HepG2 (cell line): Measurements from ENCODE around the gene MID1. TPM values are rescaled to one million over a fixed set of nuclear protein-coding genes. Genes with fewer than 3 reads are reported as not detected.

Experiments
- ATAC-seq: fragments of 200-7000 bp; cut with Tn5 transposase; 3 replicates; pipeline ENCODE4 v1.9.1; 2020; ENCODE audit warnings: mild to moderate bottlenecking, moderate library complexity
- BruUV-seq: library from RNA; stranded (reverse); fragments of 400-500 nt; replicated peaks from 2 replicates; lab custom pipeline; 2021; lab: Mats Ljungman, UMichigan
- CTCF ChIA-PET: fragments of 300-600 bp; formaldehyde crosslinking; extraction: SDS; loops from one replicate; lab custom pipeline; 2021; ENCODE audit warnings: low total read pairs, inconsistent platforms, low intra/inter-chr PET ratio; lab: Yijun Ruan, JAX
- POLR2A ChIA-PET: fragments of 350-600 bp; sonication (Branson Sonifier 250); formaldehyde crosslinking; loops from one replicate; lab custom pipeline; 2020; ENCODE audit warnings: antibody characterized with exemption, inconsistent platforms; lab: Yijun Ruan, JAX
- DNase-seq: peaks from one replicate; pipeline ENCODE4 v3.0.0-alpha.2; 2015; ENCODE audit warnings: low spot score
- FAIRE-seq: peaks from 3 replicates; lab custom pipeline; 2011; peaks lifted over from hg19 to GRCh38; lab: Jason Lieb, UNC
- H2AFZ ChIP-seq: one replicate; pipeline ENCODE4 v1.6.1; 2011; ENCODE audit warnings: low read length, inconsistent platforms
- H3K27ac ChIP-seq: fragments of 300-600 bp; 3 replicates; pipeline ENCODE4 v1.8.0; 2011; ENCODE audit warnings: mixed run types, mild to moderate bottlenecking, mixed read lengths, low read length, inconsistent platforms; ENCODE audit not compliant: insufficient read depth; ENCODE audit errors: extremely low read length
- H3K27me3 ChIP-seq, 2 experiments: fragments of 200-600 bp in 1 of 2; 2 replicates in 1 of 2; 3 replicates in 1 of 2; pipeline versions ENCODE4 v1.6.0 to v1.8.0; 2011; ENCODE audit warnings: low read length in 2 of 2, mild to moderate bottlenecking in 2 of 2, moderate library complexity in 2 of 2, inconsistent platforms in 1 of 2; ENCODE audit not compliant: insufficient read depth in 2 of 2, control insufficient read depth in 1 of 2
- H3K36me3 ChIP-seq, 2 experiments: fragments of 200-600 bp in 1 of 2; replicated peaks in 1 of 2; 2 replicates in 1 of 2; 3 replicates in 1 of 2; pipeline versions ENCODE4 v1.5.1 to v1.8.0; 2011; ENCODE audit warnings: low read length in 2 of 2, inconsistent platforms in 1 of 2; ENCODE audit not compliant: insufficient read depth in 2 of 2, control insufficient read depth in 1 of 2
- H3K4me1 ChIP-seq: 2 replicates; pipeline ENCODE4 v1.5.1; 2012; ENCODE audit warnings: low read length, inconsistent platforms; ENCODE audit not compliant: insufficient read depth
- H3K4me2 ChIP-seq: 2 replicates; pipeline ENCODE4 v1.6.0; 2011; ENCODE audit warnings: low read depth, low read length, inconsistent platforms
- H3K4me3 ChIP-seq, 3 experiments: fragments of 200-600 bp in 1 of 3; sonication (generic), shearing (Covaris generic) in 1 of 3; replicated peaks in 1 of 3; 2 replicates each; pipeline ENCODE4 v1.5.1; 2011 to 2016; ENCODE audit warnings: low read length in 3 of 3, inconsistent platforms in 2 of 3, low read depth in 2 of 3, mild to moderate bottlenecking in 2 of 3, control low read depth in 1 of 3, mixed read lengths in 1 of 3; ENCODE audit not compliant: insufficient read depth in 1 of 3
- H3K79me2 ChIP-seq: one replicate; pipeline ENCODE4 v1.6.1; 2011; ENCODE audit warnings: low read length, inconsistent platforms; ENCODE audit not compliant: insufficient read depth
- H3K9ac ChIP-seq: 2 replicates; pipeline ENCODE4 v1.6.0; 2011; ENCODE audit warnings: mild to moderate bottlenecking, low read depth, low read length, inconsistent platforms; ENCODE audit not compliant: insufficient read depth
- H3K9me3 ChIP-seq: 2 replicates; pipeline ENCODE4 v1.5.1; 2012; ENCODE audit warnings: mild to moderate bottlenecking, low read length
- H4K20me1 ChIP-seq: 2 replicates; pipeline ENCODE4 v1.6.0; 2011; ENCODE audit warnings: inconsistent platforms, mild to moderate bottlenecking, low read length, moderate library complexity; ENCODE audit not compliant: insufficient read depth
- CAMTA2 ChIP-seq: sonication (generic); formaldehyde crosslinking; IDR thresholded peaks from 2 replicates; pipeline ENCODE4 v1.4.0; 2020; ENCODE audit warnings: mild to moderate bottlenecking, missing genetic modification reagents, borderline replicate concordance
- CBFB ChIP-seq: sonication (generic); formaldehyde crosslinking; IDR thresholded peaks from 2 replicates; pipeline ENCODE4 v1.4.0; 2020; ENCODE audit warnings: missing genetic modification reagents
- CCAR2 ChIP-seq: fragments of 200-400 bp; formaldehyde crosslinking; optimal IDR thresholded peaks from 2 replicates; pipeline ENCODE3; 2018; ENCODE audit warnings: low read depth, mild to moderate bottlenecking, low read length, moderate library complexity
- FLYWCH1 ChIP-seq: sonication (generic); formaldehyde crosslinking; IDR thresholded peaks from 2 replicates; pipeline ENCODE4 v1.8.1; 2023; ENCODE audit warnings: mild to moderate bottlenecking, missing genetic modification reagents
- GMEB2 ChIP-seq: IDR thresholded peaks from 2 replicates; pipeline ENCODE4 v1.6.1; 2016; ENCODE audit warnings: missing biosample characterization, missing genetic modification reagents, low read depth
- MXD1 ChIP-seq: sonication (generic); formaldehyde crosslinking; IDR thresholded peaks from 2 replicates; pipeline ENCODE4 v1.4.0; 2020; ENCODE audit warnings: mild to moderate bottlenecking, missing genetic modification reagents
- NCOA1 ChIP-seq: sonication (generic); formaldehyde crosslinking; IDR thresholded peaks from 2 replicates; pipeline ENCODE4 v1.9.0; 2021; ENCODE audit warnings: missing genetic modification reagents
- NR3C1 ChIP-seq: sonication (generic); formaldehyde crosslinking; IDR thresholded peaks from 2 replicates; pipeline ENCODE4 v1.4.0; 2020; ENCODE audit warnings: missing genetic modification reagents
- PBX3 ChIP-seq: sonication (generic); formaldehyde crosslinking; IDR thresholded peaks from 2 replicates; pipeline ENCODE4 v1.8.1; 2023; ENCODE audit warnings: missing genetic modification reagents, inconsistent platforms, borderline replicate concordance
- POGK ChIP-seq: sonication (generic); formaldehyde crosslinking; conservative IDR thresholded peaks from 2 replicates; pipeline ENCODE4 v1.8.0; 2022; ENCODE audit warnings: mild to moderate bottlenecking, moderate library complexity, missing genetic modification reagents
- RCOR2 ChIP-seq: IDR thresholded peaks from 2 replicates; pipeline ENCODE4 v1.6.1; 2016; ENCODE audit warnings: missing biosample characterization, missing genetic modification reagents
- TCF7 ChIP-seq: sonication (generic); IDR thresholded peaks from 2 replicates; pipeline ENCODE4 v1.6.1; 2016; ENCODE audit warnings: antibody characterized with exemption, low read depth
- ZNF660 ChIP-seq: sonication (generic); formaldehyde crosslinking; IDR thresholded peaks from 2 replicates; pipeline ENCODE4 v1.5.1; 2020; ENCODE audit warnings: mild to moderate bottlenecking, low read depth, missing genetic modification reagents, borderline replicate concordance
- ZNF773 ChIP-seq: sonication (generic); formaldehyde crosslinking; IDR thresholded peaks from 2 replicates; pipeline ENCODE4 v1.4.0; 2020; ENCODE audit warnings: missing genetic modification reagents, borderline replicate concordance
- ZNF776 ChIP-seq: sonication (generic); formaldehyde crosslinking; IDR thresholded peaks from 2 replicates; pipeline ENCODE4 v1.4.0; 2020; ENCODE audit warnings: mild to moderate bottlenecking, missing genetic modification reagents
- ZNF850 ChIP-seq: sonication (generic); formaldehyde crosslinking; conservative IDR thresholded peaks from 2 replicates; pipeline ENCODE4 v1.9.0; 2021; ENCODE audit warnings: mild to moderate bottlenecking, missing genetic modification reagents
- WGBS: methylation state at CpG from one replicate; pipeline ENCODE4 v1.1.6; 2017; ENCODE audit warnings: low lambda C conversion rate; 5-methylcytosine and 5-hydroxymethylcytosine counted together
- in situ Hi-C: cut with HindIII; loops from 2 replicates; pipeline ENCODE4 v1.10.0; 2017; ENCODE audit warnings: low pct_unique_long_range_greater_than_20kb; ENCODE audit not compliant: extremely low pct_ligation_motif_present
- intact Hi-C: fragments of 100-400 bp; cut with micrococcal nuclease; formaldehyde crosslinking; loops from one replicate; pipeline ENCODE4 v1.10.0; 2022; ENCODE audit not compliant: unreplicated experiment
- polyA plus RNA-seq, 8 experiments: library from polyadenylated mRNA; depleted of rRNA in 3 of 8; stranded (reverse) in 7 of 8; unstranded in 1 of 8; fragments of >200 nt; fragmentation: Illumina TruSeq in 4 of 8; extraction: Trizol in 4 of 8; gene quantifications; 2 replicates each; pipeline versions ENCODE4 v1.2.1 to v1.2.3, GENCODE V29; 2011 to 2016; ENCODE audit warnings: low read depth in 4 of 8, missing spikeins in 1 of 8, mixed read lengths in 1 of 8; ENCODE audit not compliant: insufficient read depth in 1 of 8
- total RNA-seq, 5 experiments: library from RNA; depleted of rRNA; stranded (reverse); fragments of >200 nt; fragmentation: Illumina TruSeq; extraction: Trizol; gene quantifications; 2 replicates each; pipeline ENCODE4 v1.2.3, GENCODE V29; 2016; ENCODE audit warnings: low read depth in 1 of 5
- TF ChIP-seq, protein P1 (sequence below): sonication (generic); formaldehyde crosslinking; IDR thresholded peaks from 2 replicates; pipeline ENCODE4 v1.4.0; 2020; ENCODE audit warnings: missing genetic modification reagents

MID1 gene
- total and polyA plus RNA-seq, 2 of the 13 experiments (the other 11 are each of a cell fraction or from before 2014, with no cell fraction given): 0.86 to 1.1 TPM

- TF ChIP-seq ZNF776 (CRISPR knock-in tag): no peak
- TF ChIP-seq ZNF660 (CRISPR knock-in tag): no peak
- TF ChIP-seq, protein P1, sequence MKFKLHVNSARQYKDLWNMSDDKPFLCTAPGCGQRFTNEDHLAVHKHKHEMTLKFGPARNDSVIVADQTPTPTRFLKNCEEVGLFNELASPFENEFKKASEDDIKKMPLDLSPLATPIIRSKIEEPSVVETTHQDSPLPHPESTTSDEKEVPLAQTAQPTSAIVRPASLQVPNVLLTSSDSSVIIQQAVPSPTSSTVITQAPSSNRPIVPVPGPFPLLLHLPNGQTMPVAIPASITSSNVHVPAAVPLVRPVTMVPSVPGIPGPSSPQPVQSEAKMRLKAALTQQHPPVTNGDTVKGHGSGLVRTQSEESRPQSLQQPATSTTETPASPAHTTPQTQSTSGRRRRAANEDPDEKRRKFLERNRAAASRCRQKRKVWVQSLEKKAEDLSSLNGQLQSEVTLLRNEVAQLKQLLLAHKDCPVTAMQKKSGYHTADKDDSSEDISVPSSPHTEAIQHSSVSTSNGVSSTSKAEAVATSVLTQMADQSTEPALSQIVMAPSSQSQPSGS (CRISPR knock-in tag): no peak
- no peak for TF ChIP-seq GMEB2
- TF ChIP-seq MXD1 (CRISPR knock-in tag): no peak
- TF ChIP-seq ZNF850 (CRISPR knock-in tag): no peak
- no peak for TF ChIP-seq PBX3 (CRISPR knock-in tag)
These were observed 114.7 kb downstream of the MID1 start (continued) for GRCh38 chrX:10505726-10506125.

DNA sequence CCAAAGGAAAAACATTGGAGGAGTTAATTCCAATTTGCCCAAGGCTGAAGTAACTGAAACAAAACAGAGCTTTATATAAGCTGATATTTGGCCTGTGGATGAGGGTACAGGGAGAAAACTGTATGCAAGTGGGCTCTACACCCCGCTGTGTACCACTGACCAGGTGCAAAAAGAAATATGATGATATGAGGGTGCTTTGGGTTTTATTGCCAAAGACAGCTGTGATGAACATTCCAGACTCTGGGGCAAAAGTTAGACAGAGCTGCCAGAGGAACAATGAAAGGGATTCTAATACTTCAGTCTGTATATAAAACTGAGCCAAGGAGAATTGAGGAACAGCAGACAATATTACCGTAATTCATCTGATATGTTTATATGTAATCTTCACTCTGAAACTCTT is 117.4 kb downstream of the MID1 start:
- Histone ChIP-seq H3K9me3 (no peaks in the 10 kb centered on the region), H3K79me2 (no peaks in the 10 kb centered on the region), H3K36me3 (no peaks in the 10 kb centered on the region), H3K4me3 (no peak overlapping the region), H2AFZ (no peak overlapping the region), H3K4me1 (no peaks in the 10 kb centered on the region), H4K20me1 (no peaks in the 10 kb centered on the region), H3K27me3 (no peaks in the 10 kb centered on the region), H3K9ac (no peak overlapping the region), H3K4me2 (no peak overlapping the region), H3K27ac (no peak overlapping the region)
- CTCF ChIA-PET: no interaction called here
- 59% methylated on average over 2 of the region's 2 CpGs for WGBS
- ATAC-seq (no peak), FAIRE-seq (no peak), DNase-seq (no peak)
- intact Hi-C loops (no loop called here), in situ Hi-C loops (no loop called here)
- no peak for TF ChIP-seq POGK (CRISPR knock-in tag)
- TF ChIP-seq ZNF660 (CRISPR knock-in tag): no peak
- TF ChIP-seq CBFB (CRISPR knock-in tag): no peak
- TF ChIP-seq RCOR2 (CRISPR knock-in tag): no peak
- no peak for TF ChIP-seq NR3C1 (CRISPR knock-in tag)
- TF ChIP-seq FLYWCH1 (CRISPR knock-in tag): no peak
- TF ChIP-seq NCOA1 (CRISPR knock-in tag): no peak
- TF ChIP-seq TCF7: no peak
- no peak for TF ChIP-seq CAMTA2 (CRISPR knock-in tag)
- TF ChIP-seq CCAR2: no peak
- no peak for TF ChIP-seq ZNF773
- no TSS peak for BruUV-seq
- POLR2A ChIA-PET: no interaction called here
